Occipital lobe (tissue), 2 donors: ENCODE measurements around the gene FARP2. TPM values are rescaled to one million over a fixed set of nuclear protein-coding genes. Genes with fewer than 3 reads are reported as not detected.
"Not testable (repeated sequence)": the region's sequence is repeated elsewhere in the genome, so short reads cannot be mapped to it uniquely, and the experiment has no call there.

Source experiments
- DNase-seq: peaks from one replicate; lab custom pipeline; 2025; lab: John Stamatoyannopoulos, UW
- total RNA-seq: library from RNA; depleted of rRNA; stranded (reverse); fragments of >200 nt; gene quantifications from one replicate; pipeline ENCODE4 v1.2.3, GENCODE V29; 2014

The FARP2 gene
- total RNA-seq, 1 donor from 2014 or later = 43.7 TPM

DNA sequence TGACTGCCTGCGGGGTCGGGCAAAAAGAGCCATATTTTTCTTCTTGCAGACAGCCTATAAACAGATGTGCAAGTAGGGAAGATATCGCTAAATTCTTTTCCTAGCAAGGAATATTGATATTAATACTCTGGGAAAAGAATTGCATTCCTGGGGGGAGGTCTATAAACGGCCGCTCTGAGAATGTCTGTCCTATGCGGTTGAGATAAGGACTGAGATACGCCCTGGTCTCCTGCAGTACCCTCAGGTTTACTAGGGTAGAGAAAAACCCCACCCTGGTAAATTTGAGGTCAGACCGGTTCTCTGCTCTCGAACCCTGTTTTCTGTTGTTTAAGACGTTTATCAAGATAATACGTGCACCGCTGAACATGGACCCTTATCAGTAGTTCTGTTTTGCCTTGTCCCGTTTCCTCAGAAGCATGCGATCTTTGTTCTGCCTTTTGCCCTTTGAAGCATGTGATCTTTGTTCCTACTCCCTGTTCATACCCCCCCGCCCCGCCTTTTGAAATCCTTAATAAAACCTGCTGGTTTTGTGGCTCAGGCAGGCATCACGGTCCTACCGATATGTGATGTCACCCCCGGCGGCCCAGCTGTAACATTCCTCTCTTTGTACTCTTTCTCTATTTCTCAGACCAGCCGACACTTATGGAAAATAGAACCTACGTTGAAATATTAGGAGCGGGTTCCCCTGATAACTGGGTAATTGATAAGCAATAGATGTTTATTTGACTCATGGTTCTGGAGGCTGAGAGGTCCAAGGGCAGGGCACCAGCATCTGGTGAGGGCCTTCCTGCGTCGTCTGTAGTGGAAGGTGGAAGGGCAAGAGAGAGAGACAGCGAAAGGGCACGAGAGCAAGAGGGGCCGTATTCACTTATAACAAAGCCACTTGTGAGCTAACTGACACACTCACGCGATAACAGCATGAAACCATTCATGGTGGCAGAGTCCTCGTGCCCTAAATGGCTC is 170.0 kb downstream of the FARP2 start:
- DNase-seq = not testable (repeated sequence)

DNA sequence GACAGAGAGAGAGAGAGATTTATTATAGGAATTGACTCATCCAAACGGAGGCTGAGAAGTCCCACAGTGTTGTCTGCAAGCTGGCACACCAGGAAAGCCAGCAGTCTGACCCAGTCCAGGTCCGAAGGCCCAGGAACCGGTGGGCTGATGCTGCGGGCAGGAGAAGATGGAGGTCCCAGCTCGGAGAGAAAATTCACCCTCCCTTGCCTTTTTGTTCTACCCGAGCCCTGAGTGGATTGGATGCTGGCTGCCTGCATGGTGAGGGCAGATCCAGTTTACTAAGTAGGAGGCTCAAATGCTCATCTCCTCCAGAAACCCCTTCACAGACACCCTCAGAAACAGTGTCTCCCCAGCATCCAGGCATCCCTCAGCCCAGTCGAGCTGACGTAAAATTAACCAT is 174.5 kb downstream of the FARP2 start:
- no peak for DNase-seq

DNA sequence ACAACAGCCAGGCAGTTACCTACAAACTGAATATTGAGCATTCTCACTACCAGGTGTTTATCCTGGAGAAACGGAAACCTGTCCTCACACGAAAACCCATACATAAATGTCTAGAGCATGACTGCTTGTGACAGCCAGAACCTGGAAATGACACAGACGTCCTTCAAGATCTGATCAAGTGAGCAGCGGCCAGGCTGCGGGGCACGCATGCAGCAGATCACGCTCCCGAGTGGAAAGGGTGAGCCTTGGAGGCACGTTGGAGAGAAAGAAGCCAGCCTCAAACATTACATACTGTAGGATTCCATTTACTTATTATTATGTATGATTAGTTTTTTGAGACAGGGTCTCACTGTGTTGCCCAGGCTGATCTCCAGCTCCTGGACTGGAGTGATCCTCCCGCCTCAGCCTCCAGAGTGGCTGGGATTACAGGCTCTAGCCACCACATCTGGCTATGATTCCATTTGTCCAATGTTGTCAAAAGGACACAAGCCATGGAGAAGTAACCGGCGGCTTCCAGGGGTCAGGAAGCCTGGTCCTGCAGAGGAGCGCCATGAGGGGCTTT is 175.2 kb downstream of the FARP2 start:
- DNase-seq = no peak

DNA sequence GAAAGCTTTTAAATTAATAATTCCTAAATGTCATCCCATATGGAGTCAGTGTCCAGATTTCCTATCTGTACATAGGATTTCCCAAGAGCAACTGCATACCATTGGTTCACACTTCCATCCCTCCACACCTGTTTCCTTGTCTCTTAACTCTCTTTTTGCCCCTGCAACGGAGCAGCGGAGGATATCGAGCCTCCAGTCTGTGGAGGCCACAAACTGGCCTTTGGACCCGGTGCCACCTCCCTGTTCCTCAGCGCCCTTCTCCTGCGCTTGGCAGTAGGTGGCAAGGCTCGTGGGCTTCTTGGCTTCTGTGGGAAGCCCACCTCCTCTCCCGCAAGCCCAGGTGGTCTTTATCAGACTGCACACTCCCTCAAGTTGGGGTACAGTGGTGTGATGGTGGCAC is 176.1 kb downstream of the FARP2 start:
- no peak for DNase-seq

DNA sequence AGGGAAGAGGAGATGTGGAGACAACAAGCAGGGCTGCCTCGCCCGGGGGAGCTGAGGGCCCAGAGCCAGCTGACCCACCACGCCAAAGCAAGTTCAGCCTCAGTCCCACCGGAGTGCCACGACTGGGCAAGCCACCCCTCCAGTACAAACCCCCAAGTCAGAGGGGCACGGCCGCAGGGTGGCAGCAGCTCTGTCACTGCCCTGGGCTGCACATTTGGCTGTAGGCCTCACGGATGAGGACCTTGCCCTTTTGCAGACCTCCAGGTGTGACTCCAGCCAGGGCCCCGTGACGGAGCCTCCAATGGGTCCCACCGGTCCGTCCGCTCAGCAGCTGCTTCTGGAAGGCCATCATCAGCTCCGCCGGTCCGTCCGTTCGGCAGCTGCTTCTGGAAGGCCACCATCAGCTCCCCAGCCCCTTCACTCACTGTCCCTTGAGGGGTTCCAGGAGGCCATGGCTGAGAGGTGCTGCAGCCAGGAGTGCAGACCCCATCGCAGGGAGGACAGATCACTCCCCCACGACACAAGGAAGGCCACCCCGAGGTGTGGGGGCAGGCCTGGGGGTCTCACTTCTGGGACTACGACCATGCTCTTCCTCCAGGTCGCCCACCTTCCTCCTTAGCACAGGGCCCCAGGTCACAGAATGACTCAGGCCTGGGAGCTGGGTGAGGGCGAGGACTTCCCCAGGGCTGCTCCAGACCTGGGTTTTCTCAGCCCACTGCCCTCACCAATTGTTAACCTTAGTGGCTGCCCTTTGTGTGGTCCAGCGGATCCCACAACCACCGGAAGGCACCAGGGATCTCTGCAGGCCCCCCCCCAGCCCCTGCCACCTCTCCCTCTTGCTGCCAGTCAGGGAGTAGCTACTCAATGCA is 176.9 kb downstream of the FARP2 start:
- DNase-seq = no peak

DNA sequence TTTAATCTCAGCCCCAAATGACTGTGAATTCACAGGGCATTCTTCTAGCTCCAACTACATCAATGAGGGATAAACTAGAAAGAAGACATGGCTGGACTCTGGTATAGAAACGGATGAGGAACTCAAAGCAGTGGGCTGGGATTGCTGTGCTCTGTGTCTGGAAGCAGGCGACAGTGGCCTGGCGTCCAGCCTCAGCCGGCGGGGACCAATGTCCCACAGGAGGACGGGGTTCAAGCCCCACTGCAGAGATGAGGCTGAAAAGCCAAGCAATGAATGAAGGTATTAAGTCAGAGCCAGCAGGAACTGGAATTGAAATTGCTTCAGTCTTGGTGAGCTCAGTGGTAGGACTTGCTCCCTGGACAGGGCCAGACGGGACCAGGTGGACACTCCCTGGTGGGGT is 178.2 kb downstream of the FARP2 start:
- DNase-seq = no peak

DNA sequence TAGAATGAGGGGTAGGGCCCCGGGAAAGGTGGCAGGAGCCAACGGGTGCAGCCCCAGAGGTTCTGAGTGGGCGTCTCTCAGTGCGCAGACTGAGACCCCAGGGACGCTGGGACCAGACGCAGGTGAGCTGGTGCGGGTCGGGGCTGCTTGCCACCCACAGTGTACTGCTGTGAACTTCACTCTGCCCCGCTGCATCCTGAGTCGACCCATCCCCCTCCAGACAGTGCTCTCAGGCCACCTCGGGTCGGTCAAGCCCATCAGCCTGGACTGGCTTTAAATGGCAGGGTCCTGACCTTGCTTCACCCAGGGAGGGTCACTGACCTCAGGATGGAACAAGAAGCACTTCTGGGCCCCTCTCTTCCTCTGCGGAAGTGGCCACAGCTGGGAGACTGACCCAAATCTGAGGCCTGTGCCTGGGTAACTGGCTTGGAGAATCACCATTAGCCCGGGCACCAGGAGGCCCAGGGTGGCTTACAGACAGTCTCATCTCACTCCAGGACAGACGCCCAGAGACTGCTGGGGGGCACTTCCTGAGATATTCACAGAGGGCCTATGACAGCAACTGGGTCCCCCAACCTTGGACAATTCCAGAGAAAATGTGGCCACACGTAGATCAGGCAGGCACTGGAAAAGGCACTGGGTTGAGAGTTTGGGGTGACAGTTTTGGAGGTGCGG is 178.8 kb downstream of the FARP2 start:
- DNase-seq = no peak

DNA sequence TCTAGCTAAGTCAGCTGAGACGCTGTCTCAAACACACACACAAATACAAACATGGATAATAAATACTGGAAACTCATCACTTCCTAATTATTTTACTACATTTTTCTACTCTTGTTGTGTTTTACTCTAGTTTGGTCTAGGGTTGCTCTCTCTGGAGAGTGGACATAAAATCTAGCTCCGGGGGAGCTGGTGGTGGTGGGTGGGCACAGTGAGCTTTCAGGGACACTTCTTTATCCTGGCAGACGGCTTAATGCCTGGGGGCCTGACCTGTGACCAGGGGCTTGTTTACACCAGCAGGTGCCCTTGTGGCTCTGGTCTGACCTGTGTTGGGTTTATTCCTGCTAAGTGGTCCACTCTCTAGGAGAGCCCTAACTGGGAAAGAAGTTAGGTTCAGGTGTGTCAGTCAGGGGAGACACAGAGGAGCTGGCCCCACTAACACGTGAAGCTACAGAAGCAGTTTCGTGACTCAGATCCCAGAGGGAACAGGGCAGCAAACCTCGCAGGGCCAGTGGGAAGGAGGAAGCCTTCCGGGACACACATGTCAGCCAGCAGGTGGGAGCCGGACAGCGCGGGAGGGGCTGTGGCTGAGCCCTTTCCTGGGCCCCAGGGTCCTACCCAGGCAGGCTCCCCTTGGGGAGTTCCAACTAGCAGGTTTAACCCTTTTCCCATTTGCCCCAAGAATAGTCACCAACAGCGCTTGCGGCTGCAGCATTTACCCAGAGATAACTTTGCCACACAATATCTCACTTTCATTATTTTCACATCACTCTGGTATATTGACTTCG is 180.0 kb downstream of the FARP2 start:
- no peak for DNase-seq

DNA sequence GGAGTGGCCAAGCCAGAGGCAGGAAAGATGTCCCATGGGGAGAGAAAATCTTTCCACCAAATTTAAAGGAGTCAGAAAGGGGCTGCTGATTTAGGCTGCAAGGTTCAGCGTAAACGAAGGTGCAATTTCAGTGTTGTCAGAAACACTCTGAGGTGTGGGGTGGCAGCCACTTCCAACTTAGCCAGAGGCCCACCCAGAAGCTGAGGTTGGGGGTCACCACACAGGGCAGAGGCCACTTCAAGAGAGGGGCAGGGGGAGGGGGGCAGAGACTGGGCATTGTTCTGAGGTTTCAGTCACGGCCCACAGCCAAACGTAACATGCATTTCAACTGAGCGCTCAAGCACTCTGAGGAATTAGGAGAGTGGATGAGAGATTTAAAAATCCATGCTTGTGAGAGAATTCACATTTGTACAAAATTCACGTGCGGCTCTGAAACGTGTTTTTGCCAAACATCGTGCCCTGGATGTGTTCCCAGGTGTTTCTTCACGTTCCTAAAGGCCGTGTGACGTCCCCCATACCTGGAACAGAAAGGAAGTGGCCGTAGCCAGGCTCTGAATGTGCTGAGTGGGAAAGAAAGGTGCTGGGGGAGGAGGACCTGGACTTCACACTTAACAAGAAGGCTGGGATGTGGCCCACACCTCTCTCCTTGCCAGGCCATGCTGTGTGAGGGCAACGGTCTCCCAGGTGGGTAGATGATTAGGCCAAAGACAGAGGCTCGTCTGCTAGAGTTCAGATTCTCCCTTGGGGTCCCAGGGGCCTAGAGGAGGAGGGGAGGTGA is 182.9 kb downstream of the FARP2 start:
- no peak for DNase-seq

DNA sequence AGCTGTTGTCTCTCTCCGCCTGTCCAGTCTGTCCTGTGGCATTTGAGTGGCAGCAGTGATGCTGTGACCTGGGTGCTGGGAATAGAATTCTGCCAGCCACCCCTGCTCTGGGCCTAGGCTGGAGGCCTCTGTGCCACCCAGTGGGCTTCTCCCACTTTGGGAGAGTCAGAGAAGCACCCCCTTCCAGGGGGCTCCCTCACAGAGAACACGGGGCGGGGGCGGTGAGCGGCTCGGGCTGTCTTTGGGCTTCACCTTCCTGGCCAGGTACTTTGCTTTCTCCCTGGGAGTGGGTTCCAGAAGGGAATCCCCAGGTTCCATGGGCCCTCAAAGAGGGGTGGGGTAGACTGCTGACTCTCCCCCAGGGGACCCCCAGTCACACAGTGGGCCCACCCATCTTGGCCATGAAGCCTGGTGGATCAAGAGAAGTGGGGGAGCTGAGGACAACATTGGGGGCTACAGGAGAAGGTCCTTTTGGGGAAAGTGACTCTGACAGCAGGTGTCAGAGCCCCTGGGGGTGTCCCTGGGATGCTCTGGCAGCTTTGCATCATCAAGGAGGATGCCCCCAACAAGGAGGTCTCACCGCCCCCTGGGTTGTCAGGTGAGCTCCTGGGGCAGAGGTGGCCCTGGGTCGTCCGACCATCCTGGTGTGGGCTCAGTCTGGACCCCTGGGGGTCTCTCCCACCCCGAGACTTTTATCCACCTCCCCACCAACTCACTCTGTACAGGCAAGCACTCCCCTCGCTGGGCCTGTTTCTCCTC is 183.7 kb downstream of the FARP2 start:
- no peak for DNase-seq

DNA sequence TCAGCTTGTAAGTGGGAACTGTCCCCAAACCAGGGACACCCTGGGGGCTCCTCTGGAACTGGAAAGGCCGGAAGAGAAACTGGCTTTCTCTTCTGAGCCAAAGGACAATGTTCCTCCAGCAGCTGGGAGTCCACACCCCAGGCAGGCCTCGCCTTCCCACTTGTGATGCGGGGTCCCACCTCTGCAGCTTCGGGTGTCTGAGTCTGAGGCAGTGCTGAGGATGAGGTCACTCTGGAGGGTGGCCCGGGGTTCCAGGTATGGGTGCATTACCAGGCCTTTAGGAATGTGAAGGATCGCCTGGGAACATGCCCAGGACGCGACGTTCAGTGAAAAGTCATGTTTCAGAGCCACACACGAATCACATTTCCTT is 184.3 kb downstream of the FARP2 start:
- no peak for DNase-seq

DNA sequence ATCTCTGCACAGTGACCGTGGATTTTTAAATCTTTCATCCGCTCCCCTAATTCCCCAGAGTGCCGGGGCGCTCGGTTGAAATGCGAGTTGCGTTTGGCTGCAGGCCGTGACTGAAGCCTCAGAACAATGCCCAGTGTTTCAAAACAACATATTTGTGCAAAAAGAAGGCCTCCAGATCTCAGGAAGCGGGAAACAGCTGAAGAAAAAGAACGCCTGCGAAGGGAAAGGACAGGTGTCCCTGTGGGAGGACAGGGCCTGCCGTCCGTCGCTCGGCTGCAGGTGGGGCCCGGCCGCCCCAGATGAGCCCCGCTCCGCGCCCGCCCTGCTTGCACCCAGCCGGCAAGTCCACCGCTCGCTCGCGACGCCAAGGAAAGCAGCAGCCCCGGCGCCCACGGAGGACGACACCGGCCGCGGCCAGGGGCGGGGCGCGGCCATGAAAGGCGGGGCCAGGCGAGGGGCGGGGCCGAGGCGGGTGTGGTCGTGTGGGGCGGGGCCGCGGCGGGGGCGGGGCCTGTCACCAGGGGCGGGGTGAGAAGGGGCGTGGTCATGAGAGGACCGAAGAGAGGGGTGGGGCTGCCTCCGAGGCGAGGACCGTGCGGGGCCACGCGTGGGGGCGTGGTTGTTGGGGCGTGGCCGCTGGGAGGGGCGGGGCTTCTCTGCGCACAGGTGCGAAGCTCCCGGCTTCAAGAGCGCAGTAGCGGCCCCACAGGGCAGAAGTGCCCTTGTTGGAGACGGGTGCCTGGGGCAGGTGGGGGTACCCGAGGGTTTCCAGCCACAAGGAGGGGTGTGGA is 184.9 kb downstream of the FARP2 start:
- peak; percentile 44 for DNase-seq

DNA sequence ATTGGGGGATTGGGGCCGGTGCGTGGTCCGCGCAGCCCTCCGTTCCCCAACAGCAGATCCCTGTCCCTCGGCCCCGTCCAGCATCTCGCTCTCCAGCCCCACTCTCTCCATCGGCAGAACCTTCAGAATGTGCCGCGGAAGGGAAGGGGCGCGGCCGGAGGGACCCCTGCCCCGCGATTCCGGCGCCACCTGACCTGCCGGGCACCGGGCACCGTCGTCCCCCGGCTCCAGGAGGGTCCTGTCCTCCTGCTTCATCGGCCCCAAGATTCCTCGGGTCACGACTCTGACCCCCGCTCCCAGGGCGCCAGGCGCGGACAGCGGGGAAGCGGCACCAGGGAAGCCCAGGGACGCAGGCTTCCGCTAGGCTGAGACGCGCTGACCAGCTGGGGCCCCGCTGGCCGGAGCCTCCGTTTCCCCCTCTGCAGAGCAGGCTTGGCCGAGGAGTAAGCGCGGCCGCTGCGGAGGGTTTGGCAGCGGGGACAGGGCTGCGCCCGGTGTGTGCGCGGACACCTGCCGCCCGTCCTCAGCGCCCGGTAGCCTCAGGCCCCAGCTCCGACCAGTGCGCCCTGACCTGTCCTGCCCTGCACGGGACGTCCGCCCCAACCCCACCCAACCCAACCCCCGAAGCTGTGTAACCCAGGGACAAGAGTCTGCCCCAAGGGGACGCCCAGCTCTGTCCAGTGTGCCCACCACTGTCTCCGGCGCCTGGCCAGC is 185.6 kb downstream of the FARP2 start:
- DNase-seq = no peak

DNA sequence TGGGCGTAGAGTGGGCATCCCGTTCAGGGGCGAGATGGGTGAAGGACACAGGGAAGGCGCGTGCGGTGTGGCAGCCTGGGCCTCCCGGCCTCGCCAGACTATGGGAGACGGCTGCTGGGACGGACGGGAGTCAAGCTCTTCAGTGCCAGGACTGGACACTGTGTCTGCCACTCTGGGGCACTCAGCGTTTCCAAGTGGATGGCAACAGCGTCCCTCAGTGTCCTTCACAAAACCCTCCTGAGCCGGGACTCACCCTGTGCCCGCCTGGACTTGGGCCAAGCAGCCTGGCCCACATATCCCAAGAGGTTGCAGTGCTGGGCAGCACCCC is 186.2 kb downstream of the FARP2 start:
- no peak for DNase-seq
